Measurements from ENCODE around the gene INCENP.

INCENP gene

GRCh38 chr11:62132191-62132590 lies 8.4 kb downstream of the INCENP start:
- DNase-seq (ENCODE audit: low read depth, low spot score): no peak
- TF ChIP-seq, protein P1, sequence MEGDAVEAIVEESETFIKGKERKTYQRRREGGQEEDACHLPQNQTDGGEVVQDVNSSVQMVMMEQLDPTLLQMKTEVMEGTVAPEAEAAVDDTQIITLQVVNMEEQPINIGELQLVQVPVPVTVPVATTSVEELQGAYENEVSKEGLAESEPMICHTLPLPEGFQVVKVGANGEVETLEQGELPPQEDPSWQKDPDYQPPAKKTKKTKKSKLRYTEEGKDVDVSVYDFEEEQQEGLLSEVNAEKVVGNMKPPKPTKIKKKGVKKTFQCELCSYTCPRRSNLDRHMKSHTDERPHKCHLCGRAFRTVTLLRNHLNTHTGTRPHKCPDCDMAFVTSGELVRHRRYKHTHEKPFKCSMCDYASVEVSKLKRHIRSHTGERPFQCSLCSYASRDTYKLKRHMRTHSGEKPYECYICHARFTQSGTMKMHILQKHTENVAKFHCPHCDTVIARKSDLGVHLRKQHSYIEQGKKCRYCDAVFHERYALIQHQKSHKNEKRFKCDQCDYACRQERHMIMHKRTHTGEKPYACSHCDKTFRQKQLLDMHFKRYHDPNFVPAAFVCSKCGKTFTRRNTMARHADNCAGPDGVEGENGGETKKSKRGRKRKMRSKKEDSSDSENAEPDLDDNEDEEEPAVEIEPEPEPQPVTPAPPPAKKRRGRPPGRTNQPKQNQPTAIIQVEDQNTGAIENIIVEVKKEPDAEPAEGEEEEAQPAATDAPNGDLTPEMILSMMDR (IDR thresholded peaks at IDR 0.05; ENCODE audit: insufficient read depth, low read length, missing control alignments): no peak
- ChIA-PET CTCF (interaction anchor here (1.2 to 3.2 kb wide), 3 partner anchors 12 to 335 kb away, joined by 4 to 9 read pairs (median 6); no protein-coding TSS in a partner anchor), POLR2A (no interaction called here)
- no peak overlapping the region for H3K4me3 ChIP-seq (ENCODE audit: low read depth, low read length)

- TF ChIP-seq, protein P1 (IDR thresholded peaks at IDR 0.05; ENCODE audit: insufficient read depth, low read length, missing control alignments): no peak
- no peak overlapping the region for H3K4me3 ChIP-seq (ENCODE audit: low read depth, low read length)
- no peak for DNase-seq (ENCODE audit: low read depth, low spot score)
- POLR2A ChIA-PET: no interaction called here
- CTCF ChIA-PET: interaction anchor here (1.2 to 3.2 kb wide), 3 partner anchors 11 to 336 kb away, joined by 4 to 9 read pairs (median 6); no protein-coding TSS in a partner anchor
These were observed 9.0 kb downstream of the INCENP start for GRCh38 chr11:62132689-62133293.

- H3K4me3 ChIP-seq (ENCODE audit: low read depth, low read length): no peak overlapping the region
- CTCF ChIA-PET: interaction anchor here (1.1 to 3.2 kb wide), 4 partner anchors 10 to 184 kb away, joined by 3 to 9 read pairs (median 4); partner anchors contain the start of gene BEST1
- no peak for DNase-seq (ENCODE audit: low read depth, low spot score)
- TF ChIP-seq, protein P1 (IDR thresholded peaks at IDR 0.05; ENCODE audit: insufficient read depth, low read length, missing control alignments): no peak
- POLR2A ChIA-PET: no interaction called here
These were observed 9.7 kb downstream of the INCENP start for GRCh38 chr11:62133328-62134065.

DNA sequence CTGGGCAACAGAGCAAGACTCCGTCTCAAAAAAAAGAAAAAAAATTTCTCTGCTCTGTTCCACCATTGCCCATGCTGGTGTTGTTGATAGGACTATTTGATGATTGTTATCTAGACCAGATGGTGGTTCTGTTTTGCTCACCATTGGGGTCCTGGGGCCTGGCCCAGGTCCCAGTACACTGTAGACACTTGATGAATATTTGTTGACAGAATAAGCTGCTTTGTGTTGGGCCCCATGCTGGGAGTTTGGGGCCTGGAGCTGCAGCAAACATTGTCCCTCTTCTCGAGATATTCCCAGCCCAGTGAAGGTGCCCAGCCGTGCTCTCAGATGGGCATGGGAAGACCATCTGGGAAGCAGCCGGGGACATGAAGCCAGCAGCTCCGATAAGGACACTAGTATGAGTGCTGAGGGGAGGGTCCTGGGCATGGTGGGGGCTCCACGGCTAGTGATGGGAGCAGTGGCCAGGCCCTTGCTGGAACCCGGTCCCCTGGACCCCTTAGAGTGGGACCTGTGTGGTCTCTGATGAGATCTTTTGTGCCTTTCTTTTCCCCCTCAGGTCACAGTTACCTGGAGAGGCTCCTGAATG lies 13.6 kb downstream of the INCENP start:
- DNase-seq (ENCODE audit: low read depth, low spot score): no peak
- TF ChIP-seq, protein P1 (IDR thresholded peaks at IDR 0.05; ENCODE audit: insufficient read depth, low read length, missing control alignments): no peak
- CTCF ChIA-PET: interaction anchor here (1.1 kb wide), 1 partner anchor 29 kb away, joined by 3 read pairs; no protein-coding TSS in a partner anchor
- POLR2A ChIA-PET: no interaction called here
- H3K4me3 ChIP-seq (ENCODE audit: low read depth, low read length): no peak overlapping the region

- H3K4me3 ChIP-seq (ENCODE audit: low read depth, low read length): no peak overlapping the region
- ChIA-PET CTCF (no interaction called here), POLR2A (no interaction called here)
- TF ChIP-seq, protein P1 (IDR thresholded peaks at IDR 0.05; ENCODE audit: insufficient read depth, low read length, missing control alignments): no peak
- no peak for DNase-seq (ENCODE audit: low read depth, low spot score)
These were observed 14.2 kb downstream of the INCENP start for GRCh38 chr11:62137881-62138629.
